K562 (cell line): Measurements from ENCODE around the gene CIAO3. TPM values are rescaled to one million over a fixed set of nuclear protein-coding genes. Genes with fewer than 3 reads are reported as not detected.

Experiments used
- DPF2 ChIP-seq: fragments of 450-650 bp; IDR thresholded peaks from 2 replicates; pipeline ENCODE4 v1.6.1; 2016
- EP400 ChIP-seq: fragments of 450-650 bp; IDR thresholded peaks from 2 replicates; pipeline ENCODE4 v1.6.1; 2017; ENCODE audit warnings: antibody characterized with exemption, mild to moderate bottlenecking, moderate library complexity
- FIP1L1 ChIP-seq: fragments of 200-400 bp; formaldehyde crosslinking; IDR thresholded peaks from 2 replicates; pipeline ENCODE4 v1.6.1; 2018; ENCODE audit warnings: mild to moderate bottlenecking, low read depth, low read length; ENCODE audit not compliant: poor library complexity, severe bottlenecking
- FOS ChIP-seq: IDR thresholded peaks from 3 replicates; pipeline ENCODE4 v1.6.1; 2011; ENCODE audit not compliant: insufficient read length; ENCODE audit errors: extremely low read depth
- GABPA ChIP-seq: fragments of 200-800 bp; sonication (Bioruptor generic); conservative IDR thresholded peaks from 2 replicates; pipeline ENCODE4 v1.6.1; 2016; ENCODE audit warnings: low read depth, missing genetic modification characterization, missing compliant biosample characterization
- GTF2E2 ChIP-seq: fragments of 200-800 bp; sonication (Bioruptor generic); IDR thresholded peaks from 2 replicates; pipeline ENCODE4 v1.6.1; 2016; ENCODE audit warnings: missing genetic modification characterization, missing compliant biosample characterization
- PHTF2 ChIP-seq: fragments of 250-450 bp; sonication (Bioruptor Pico); IDR thresholded peaks from 2 replicates; pipeline ENCODE4 v1.5.0; 2021; ENCODE audit warnings: mild to moderate bottlenecking
- POLR2AphosphoS5 ChIP-seq: IDR thresholded peaks from 2 replicates; pipeline ENCODE4 v1.6.1; 2011; ENCODE audit warnings: mild to moderate bottlenecking, low read depth, low read length, moderate library complexity; ENCODE audit not compliant: control insufficient read depth, insufficient read depth
- RBM15 ChIP-seq: fragments of 200-400 bp; formaldehyde crosslinking; IDR thresholded peaks from 2 replicates; pipeline ENCODE4 v1.6.1; 2018; ENCODE audit warnings: mild to moderate bottlenecking, low read length, moderate library complexity; ENCODE audit not compliant: insufficient read depth
- SMARCE1 ChIP-seq: fragments of 450-650 bp; IDR thresholded peaks from 2 replicates; pipeline ENCODE4 v1.7.1; 2016; ENCODE audit warnings: mild to moderate bottlenecking
- TEAD1 ChIP-seq, 2 experiments: fragments of 450-650 bp in 1 of 2; sonication (generic) in 1 of 2; formaldehyde crosslinking; IDR thresholded peaks; 2 replicates each; pipeline versions ENCODE4 v1.4.0 to v1.8.0; 2020 to 2022; ENCODE audit warnings: mild to moderate bottlenecking in 2 of 2, missing genetic modification reagents in 1 of 2
- ZFP30 ChIP-seq: fragments of 250-450 bp; sonication (Bioruptor Pico); IDR thresholded peaks from 2 replicates; pipeline ENCODE4 v1.8.0; 2022; ENCODE audit warnings: moderate library complexity, mild to moderate bottlenecking, inconsistent platforms, borderline replicate concordance
- ZNF316 ChIP-seq: fragments of 450-650 bp; IDR thresholded peaks from 2 replicates; pipeline ENCODE4 v1.6.1; 2016
- ZNF551 ChIP-seq: fragments of 250-450 bp; sonication (Bioruptor Pico); IDR thresholded peaks from 2 replicates; pipeline ENCODE4 v1.5.0; 2021; ENCODE audit warnings: mild to moderate bottlenecking, moderate library complexity
- polyA plus RNA-seq, 8 experiments: library from polyadenylated mRNA; depleted of rRNA in 4 of 8; stranded (reverse) in 5 of 8; unstranded in 3 of 8; fragments of >200 nt; fragmentation: Nextera tagmentation in 2 of 8; fragmentation: Illumina TruSeq in 1 of 8; extraction: Ambion mirVana in 2 of 8; extraction: Trizol in 1 of 8; gene quantifications; 2 replicates each; pipeline versions ENCODE4 v1.2.1 to v1.2.3, GENCODE V29; 2011 to 2014; ENCODE audit warnings: inconsistent platforms in 1 of 8, missing spikeins in 1 of 8
- total RNA-seq, 7 experiments: library from RNA; depleted of rRNA in 6 of 7; stranded (reverse); fragments of >200 nt in 6 of 7; fragmentation: Illumina TruSeq in 2 of 7; extraction: Trizol in 2 of 7; gene quantifications; 2 replicates each; pipeline versions ENCODE4 v1.2.1 to v1.2.3, GENCODE V29; 2011 to 2021; ENCODE audit warnings: low replicate concordance in 1 of 7
- TF ChIP-seq, protein P1 (sequence below): sonication (generic); formaldehyde crosslinking; IDR thresholded peaks from 2 replicates; pipeline ENCODE4 v1.8.0; 2023; ENCODE audit warnings: mild to moderate bottlenecking, missing genetic modification reagents
- TF ChIP-seq, protein P2 (sequence below): fragments of 450-650 bp; IDR thresholded peaks from 2 replicates; pipeline ENCODE4 v1.6.1; 2016; ENCODE audit warnings: antibody characterized with exemption
- TF ChIP-seq, protein P3 (sequence below): fragments of 250-450 bp; sonication (Bioruptor Pico); IDR thresholded peaks from 2 replicates; pipeline ENCODE4 v1.8.0; 2021; ENCODE audit warnings: moderate library complexity, mild to moderate bottlenecking, inconsistent platforms
- TF ChIP-seq, protein P4 (sequence below): fragments of 150-350 bp; conservative IDR thresholded peaks from 2 replicates; pipeline ENCODE4 v1.6.1; 2014; ENCODE audit warnings: low read length

CIAO3 gene
- total and polyA plus RNA-seq, 9 of the 15 experiments (the other 6 are each of a cell fraction or from before 2014, with no cell fraction given) = 2.2 to 35.6 (median 18.7) TPM

DNA sequence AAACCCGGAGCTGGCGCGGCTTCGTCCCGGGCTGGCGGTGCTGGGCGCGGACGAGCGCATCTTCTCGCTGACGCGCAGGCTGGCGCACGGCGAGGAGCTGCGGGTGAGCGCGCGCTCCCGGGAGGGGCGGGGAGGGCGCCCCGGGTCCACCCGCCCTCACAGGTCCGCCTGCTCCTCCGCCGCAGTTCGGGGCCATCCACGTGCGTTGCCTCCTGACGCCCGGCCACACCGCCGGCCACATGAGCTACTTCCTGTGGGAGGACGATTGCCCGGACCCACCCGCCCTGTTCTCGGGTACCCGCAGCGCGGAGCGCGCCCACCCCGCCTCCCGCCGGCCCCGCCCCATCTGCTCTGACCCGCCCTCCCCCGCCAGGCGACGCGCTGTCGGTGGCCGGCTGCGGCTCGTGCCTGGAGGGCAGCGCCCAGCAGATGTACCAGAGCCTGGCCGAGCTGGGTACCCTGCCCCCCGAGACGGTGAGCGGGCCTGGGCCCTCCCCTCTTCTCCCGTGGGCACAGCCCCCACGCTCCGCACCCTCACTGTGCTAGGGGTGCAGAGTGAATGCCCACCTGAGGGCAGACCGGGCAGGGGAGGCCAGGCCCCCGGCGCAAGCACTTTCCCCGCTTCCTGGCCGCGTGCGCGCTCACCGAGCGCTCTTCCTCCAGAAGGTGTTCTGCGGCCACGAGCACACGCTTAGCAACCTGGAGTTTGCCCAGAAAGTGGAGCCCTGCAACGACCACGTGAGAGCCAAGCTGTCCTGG is 12.5 kb downstream of the CIAO3 start (continued):
- TF ChIP-seq, protein P1, sequence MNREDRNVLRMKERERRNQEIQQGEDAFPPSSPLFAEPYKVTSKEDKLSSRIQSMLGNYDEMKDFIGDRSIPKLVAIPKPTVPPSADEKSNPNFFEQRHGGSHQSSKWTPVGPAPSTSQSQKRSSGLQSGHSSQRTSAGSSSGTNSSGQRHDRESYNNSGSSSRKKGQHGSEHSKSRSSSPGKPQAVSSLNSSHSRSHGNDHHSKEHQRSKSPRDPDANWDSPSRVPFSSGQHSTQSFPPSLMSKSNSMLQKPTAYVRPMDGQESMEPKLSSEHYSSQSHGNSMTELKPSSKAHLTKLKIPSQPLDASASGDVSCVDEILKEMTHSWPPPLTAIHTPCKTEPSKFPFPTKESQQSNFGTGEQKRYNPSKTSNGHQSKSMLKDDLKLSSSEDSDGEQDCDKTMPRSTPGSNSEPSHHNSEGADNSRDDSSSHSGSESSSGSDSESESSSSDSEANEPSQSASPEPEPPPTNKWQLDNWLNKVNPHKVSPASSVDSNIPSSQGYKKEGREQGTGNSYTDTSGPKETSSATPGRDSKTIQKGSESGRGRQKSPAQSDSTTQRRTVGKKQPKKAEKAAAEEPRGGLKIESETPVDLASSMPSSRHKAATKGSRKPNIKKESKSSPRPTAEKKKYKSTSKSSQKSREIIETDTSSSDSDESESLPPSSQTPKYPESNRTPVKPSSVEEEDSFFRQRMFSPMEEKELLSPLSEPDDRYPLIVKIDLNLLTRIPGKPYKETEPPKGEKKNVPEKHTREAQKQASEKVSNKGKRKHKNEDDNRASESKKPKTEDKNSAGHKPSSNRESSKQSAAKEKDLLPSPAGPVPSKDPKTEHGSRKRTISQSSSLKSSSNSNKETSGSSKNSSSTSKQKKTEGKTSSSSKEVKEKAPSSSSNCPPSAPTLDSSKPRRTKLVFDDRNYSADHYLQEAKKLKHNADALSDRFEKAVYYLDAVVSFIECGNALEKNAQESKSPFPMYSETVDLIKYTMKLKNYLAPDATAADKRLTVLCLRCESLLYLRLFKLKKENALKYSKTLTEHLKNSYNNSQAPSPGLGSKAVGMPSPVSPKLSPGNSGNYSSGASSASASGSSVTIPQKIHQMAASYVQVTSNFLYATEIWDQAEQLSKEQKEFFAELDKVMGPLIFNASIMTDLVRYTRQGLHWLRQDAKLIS (CRISPR knock-in tag) = no peak
- peak; percentile 16; the same call in 1 of the 2 replicates for TF ChIP-seq ZNF316
- TF ChIP-seq, protein P2, sequence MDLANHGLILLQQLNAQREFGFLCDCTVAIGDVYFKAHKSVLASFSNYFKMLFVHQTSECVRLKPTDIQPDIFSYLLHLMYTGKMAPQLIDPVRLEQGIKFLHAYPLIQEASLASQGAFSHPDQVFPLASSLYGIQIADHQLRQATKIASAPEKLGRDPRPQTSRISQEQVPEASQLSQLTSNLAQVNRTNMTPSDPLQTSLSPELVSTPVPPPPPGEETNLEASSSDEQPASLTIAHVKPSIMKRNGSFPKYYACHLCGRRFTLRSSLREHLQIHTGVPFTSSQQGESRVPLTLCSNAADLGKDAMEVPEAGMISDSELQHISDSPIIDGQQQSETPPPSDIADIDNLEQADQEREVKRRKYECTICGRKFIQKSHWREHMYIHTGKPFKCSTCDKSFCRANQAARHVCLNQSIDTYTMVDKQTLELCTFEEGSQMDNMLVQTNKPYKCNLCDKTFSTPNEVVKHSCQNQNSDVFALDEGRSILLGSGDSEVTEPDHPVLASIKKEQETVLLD = 0 out of 2 replicates have a peak, but pooled peaks have one; percentile 32
- peak; percentile 55; the same call in 1 of the 2 replicates for TF ChIP-seq EP400
- no peak for TF ChIP-seq GTF2E2 (tag)
- TF ChIP-seq PHTF2 (CRISPR knock-in tag) = no peak
- TF ChIP-seq FIP1L1 = peak; percentile 53
- TF ChIP-seq ZFP30 (CRISPR knock-in tag) = no peak
- no peak for TF ChIP-seq RBM15
- 0 out of 2 replicates have a peak, but pooled peaks have one; percentile 4 for TF ChIP-seq POLR2AphosphoS5
- TF ChIP-seq SMARCE1 = no peak
- TF ChIP-seq TEAD1 (CRISPR knock-in tag; IDR thresholded peaks at IDR 0.05) = no peak
- TF ChIP-seq, protein P3, sequence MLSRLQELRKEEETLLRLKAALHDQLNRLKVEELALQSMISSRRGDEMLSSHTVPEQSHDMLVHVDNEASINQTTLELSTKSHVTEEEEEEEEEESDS (CRISPR knock-in tag) = no peak
- TF ChIP-seq, protein P4, sequence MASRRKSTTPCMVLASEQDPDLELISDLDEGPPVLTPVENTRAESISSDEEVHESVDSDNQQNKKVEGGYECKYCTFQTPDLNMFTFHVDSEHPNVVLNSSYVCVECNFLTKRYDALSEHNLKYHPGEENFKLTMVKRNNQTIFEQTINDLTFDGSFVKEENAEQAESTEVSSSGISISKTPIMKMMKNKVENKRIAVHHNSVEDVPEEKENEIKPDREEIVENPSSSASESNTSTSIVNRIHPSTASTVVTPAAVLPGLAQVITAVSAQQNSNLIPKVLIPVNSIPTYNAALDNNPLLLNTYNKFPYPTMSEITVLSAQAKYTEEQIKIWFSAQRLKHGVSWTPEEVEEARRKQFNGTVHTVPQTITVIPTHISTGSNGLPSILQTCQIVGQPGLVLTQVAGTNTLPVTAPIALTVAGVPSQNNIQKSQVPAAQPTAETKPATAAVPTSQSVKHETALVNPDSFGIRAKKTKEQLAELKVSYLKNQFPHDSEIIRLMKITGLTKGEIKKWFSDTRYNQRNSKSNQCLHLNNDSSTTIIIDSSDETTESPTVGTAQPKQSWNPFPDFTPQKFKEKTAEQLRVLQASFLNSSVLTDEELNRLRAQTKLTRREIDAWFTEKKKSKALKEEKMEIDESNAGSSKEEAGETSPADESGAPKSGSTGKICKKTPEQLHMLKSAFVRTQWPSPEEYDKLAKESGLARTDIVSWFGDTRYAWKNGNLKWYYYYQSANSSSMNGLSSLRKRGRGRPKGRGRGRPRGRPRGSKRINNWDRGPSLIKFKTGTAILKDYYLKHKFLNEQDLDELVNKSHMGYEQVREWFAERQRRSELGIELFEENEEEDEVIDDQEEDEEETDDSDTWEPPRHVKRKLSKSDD = no peak
- no peak for TF ChIP-seq DPF2
- TF ChIP-seq ZNF551 (CRISPR knock-in tag) = no peak
- peak; percentile 74 for TF ChIP-seq GABPA (tag)
- no peak for TF ChIP-seq FOS
